Epidermal melanocyte (primary cell): Measurements from ENCODE around the gene PDE4D.

ENCODE experiments used
- DNase-seq: peaks from one replicate; pipeline ENCODE4 v3.0.0; 2011; ENCODE audit warnings: low spot score; ENCODE audit not compliant: insufficient read length

Gene PDE4D

DNA sequence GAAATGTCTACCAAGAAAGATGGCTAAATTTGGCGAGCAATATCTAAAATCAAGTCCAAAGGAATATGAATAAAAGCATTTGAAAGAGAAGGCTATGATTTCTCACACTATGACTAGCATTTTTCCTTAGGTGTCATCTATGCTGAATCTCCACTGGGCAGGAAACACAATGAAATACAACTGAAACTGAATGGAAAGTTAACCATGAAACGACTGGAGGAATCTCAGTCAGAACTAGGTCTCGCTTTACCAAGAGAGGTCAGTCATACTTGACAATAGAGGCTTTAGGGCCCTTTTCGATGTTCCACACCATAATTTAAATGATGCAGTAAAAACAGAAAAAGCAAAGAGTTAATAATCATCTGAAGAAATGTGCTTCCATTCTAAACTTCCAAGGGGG, 339.0 kb downstream of the PDE4D start:
- no peak for DNase-seq

- DNase-seq, result no peak
Measured at GRCh38 chr5:59553992-59554391, 339.5 kb downstream of the PDE4D start.

DNA sequence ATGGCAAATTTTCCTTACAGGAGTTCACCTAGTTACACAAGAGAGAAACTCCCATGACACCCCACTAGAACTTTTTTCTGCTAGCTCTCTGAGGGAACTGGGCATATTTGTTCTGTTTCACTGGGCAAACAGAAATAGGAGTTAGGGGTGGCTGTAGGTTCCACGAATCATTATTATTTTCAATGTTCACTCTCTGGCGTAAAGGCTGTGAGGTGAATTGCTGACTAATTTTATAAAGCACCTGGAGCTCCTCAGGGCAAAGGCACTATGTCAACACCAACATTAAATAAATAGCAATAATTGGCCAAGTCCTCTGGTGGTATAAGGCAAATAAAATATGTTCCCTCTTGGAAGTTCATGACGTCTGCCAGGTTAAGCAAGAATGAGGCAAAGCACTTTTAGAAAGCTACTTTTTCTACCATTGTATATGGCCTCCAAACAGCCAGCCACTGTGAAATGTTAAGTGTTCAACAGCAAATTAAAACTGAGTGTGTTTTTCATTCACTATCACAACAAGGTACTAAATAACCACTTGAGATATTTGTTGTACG, 344.6 kb downstream of the PDE4D start:
- no peak for DNase-seq

- no peak for DNase-seq
Measured at GRCh38 chr5:59547731-59548130, 345.8 kb downstream of the PDE4D start.

GRCh38 chr5:59544573-59544972, 349.0 kb downstream of the PDE4D start:
- DNase-seq, result no peak

DNA sequence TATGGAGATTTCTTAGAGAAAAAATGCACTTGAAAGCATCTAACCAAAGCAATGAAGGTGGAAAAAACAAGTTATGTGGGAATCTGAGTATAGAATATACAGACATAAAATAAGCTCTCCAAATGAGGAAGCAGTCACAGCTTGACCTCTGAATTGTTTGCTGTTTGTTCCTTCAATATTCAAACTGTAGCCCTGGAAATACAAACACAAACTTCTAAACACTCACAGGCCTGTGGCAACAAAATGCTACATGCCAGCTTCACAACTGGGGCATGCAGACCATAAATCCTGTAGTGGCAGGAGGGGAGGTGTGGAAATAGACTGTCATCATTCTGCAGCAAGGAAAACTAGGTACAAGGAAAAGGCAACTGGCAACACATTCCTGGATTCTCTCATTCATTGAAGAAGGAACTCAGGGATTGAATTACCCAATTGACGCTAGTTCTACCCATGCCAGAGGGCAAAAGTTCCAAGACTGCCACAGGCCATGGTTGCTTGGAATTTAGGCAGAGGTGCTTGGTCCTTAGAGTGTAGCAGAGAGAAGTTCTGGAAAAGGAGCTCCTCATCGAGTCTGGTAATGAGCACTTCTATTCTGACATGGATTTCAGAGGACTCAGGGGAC, 349.6 kb downstream of the PDE4D start:
- no peak for DNase-seq

DNA sequence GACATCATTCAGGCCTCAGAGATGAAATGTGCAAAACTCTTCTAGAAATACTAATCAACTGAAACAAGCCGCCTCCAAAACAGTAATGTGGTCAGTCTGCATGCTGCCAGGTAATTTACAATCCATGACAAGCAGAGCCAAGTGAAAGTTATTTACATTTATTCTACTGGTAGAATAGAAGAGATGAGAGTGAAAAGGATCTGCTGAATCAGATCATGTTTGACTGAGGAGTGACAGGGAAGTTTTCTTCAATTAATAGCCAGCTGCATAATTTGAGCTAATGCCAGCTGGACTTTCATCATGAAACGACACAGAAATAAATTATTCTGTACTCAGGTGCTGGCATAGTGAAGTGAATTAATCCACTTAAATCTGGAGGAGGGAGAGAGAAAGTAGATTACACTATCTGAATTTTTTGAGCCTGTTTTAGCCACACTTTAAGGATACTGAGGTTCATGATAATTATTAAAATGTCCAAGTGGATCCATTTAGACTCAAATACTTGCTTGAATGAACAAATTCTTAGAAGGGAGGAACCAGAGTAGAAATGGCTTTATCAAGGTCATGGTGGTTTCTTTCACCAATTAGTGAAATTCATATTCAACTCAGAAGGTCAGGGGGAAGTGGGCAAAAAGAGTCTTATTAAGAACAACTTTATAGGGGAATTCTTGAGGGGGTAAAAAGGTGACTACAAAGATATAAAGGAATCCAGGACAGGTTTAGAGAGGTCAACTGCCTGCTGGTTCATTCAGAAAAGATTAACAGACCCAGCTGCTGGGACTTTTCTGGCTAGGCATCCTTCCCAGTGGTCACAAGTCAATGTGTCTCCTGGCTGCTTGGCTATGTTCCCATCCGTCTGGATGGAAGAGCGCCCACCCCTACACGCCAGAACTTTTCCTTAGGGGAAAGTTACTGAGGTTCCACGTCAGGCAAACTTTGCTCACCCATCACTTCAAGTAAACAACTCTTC, 350.4 kb downstream of the PDE4D start:
- no peak for DNase-seq

DNA sequence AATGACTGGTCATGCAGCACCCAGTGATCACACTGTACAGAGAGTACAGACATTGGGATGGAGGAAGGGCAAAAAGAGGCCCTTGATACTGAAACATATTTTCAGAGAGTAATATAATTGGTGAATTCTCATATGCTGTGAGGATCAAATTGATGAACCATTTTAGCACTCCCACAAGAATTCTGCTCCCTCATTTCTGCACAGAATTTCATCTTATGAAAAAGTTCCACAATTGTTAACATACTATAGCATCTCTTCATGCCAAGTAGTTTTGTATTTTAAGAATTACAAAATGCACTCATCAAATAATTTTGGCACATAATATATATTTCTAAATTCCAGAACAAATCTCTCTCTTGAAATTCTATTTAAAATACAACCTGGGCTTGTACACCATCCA, 351.2 kb downstream of the PDE4D start:
- DNase-seq, result no peak

GRCh38 chr5:59540366-59540765, 353.2 kb downstream of the PDE4D start:
- no peak for DNase-seq

DNA sequence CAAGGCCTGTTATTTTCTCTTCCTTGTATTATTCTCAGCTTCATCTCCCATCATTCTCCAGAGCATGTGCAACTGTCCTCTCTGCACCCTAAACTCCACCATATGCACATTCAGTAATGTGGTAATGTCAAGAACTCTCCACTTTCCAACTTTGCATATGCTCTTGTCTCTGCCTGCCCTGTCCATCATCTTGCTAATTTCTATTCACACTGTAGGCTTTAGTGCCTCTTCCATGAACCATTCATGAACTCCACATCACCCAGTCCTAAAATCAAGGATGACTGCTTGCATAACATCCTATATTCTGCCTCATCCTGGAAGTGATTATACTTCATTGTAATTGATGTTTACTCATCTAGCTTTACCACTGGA, 354.8 kb downstream of the PDE4D start:
- no peak for DNase-seq

GRCh38 chr5:59537961-59538749, 355.4 kb downstream of the PDE4D start:
- no peak for DNase-seq

GRCh38 chr5:59536875-59537274, 356.7 kb downstream of the PDE4D start:
- DNase-seq, result no peak

DNA sequence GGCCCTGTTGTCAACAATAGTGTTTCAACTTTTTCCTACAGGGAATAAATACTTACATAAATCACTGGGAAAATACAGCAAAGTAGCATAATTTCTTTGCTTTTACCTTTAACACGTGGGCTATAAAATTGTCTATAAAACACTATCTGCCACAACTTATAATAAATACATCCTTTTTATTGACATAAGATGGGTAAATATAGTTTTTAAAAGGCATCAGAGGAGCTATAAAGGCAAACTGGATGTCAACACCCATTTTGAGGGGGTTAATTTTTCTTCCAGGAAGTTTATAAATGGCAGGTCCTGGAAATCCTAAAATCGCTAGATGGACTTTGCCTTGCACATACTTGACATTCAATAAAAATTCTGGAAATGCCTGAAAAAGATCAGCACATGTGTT, 358.0 kb downstream of the PDE4D start:
- no peak for DNase-seq

DNA sequence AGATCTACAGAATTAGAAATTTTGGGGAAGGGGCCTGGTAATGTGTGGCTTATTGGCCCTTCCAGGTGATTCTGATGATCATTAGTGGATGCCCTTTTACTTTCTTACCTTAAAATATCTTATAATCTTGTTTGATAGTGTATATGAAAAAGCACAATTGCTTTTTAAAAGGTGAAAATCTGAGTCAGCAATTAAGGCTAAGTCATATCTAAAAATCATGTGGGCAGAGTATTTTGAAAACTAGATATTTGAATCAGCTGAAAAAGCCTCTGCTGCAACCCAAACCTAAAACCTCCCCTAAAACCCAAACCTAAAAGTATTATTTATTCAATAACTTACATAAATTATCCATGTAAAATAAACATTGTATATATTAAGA, 359.8 kb downstream of the PDE4D start:
- no peak for DNase-seq

GRCh38 chr5:59532979-59533729, 360.4 kb downstream of the PDE4D start:
- DNase-seq, result no peak

- DNase-seq, result no peak
Measured at GRCh38 chr5:59529239-59529638, 364.3 kb downstream of the PDE4D start.

- DNase-seq, result no peak
Measured at GRCh38 chr5:59528202-59528862, 365.2 kb downstream of the PDE4D start.

- DNase-seq, result no peak
Measured at GRCh38 chr5:59525957-59526356, 367.6 kb downstream of the PDE4D start.

DNA sequence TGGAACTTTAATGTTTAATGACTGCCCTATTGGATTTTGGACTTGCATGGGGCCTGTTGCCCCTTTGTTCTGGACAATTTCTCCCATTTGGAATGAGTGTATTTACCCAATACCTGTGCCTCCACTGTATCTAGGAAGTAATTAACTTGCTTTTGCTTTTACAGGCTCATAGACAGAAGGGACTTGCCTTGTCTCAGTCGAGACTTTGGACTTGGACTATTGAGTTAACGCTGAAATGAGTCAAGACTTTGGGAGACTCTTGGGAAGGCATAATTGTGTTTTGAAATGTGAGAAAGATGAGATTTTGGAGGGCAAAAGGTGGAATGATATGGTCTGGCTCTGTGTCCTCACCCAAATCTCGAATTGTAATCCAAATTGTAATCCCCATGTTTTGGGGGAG, 368.2 kb downstream of the PDE4D start:
- DNase-seq, result no peak

- DNase-seq, result no peak
Measured at GRCh38 chr5:59522201-59522831, 371.2 kb downstream of the PDE4D start.
